Epithelial cell of esophagus (primary cell): ENCODE data around the gene ANK3.

Experiments used
- DNase-seq: peaks from one replicate; pipeline ENCODE4 v3.0.0; 2010; ENCODE audit warnings: low read depth
- H3K4me3 ChIP-seq: 2 replicates; pipeline ENCODE4 v1.5.1; 2011; ENCODE audit warnings: mild to moderate bottlenecking, low read length, control low read depth
- CTCF ChIP-seq: IDR thresholded peaks from 2 replicates; pipeline ENCODE4 v1.5.1; 2011; ENCODE audit warnings: low read depth, mild to moderate bottlenecking, low read length, control low read depth, inconsistent platforms; ENCODE audit not compliant: insufficient read depth; ENCODE audit errors: missing control alignments

Gene ANK3

DNA sequence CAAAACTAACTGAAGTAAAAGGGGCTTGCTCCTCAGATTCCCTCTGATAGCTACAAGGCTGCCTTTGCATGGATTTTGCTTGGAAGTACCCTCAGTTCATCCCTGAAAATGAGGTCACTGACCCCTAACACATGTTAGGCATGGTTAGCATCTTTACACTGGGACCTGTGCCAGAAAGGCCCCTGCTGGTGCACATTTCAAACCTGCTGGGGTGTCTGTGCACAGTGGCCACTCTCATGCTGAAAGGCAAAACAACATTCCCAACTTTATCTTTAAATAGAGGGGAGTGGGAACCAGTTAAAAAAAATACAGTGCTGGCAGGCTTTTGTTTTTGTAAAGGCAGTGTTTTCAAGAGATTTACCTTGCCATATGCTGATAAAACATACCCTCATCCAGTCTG is 99.1 kb downstream of the ANK3 start:
- no peak for TF ChIP-seq CTCF
- H3K4me3 ChIP-seq: no peak overlapping the region
- DNase-seq: no peak

GRCh38 chr10:60289800-60290199 is 99.9 kb downstream of the ANK3 start:
- DNase-seq: no peak
- no peak for TF ChIP-seq CTCF
- no peak overlapping the region for H3K4me3 ChIP-seq

DNA sequence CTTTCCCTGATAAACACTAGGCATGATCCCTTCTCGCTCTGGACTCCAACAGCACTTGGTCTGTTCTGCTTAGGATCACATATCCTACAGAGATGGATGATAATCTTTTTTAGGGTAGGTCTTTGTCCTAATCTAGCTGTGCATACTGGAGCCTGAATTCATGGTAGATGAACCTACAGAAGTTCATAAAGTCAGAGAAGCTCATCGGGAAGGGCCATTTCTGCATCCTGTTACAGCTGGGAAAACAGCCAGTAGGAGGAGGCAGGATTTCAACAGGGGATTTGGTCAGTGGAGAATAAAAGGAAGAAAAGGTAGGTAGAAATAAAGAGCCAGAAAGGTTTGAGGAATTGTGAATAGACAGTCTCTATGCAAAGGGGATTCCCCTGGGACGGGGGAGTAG is 101.4 kb downstream of the ANK3 start:
- TF ChIP-seq CTCF: no peak
- no peak overlapping the region for H3K4me3 ChIP-seq
- DNase-seq: no peak

- DNase-seq: no peak
- no peak overlapping the region for H3K4me3 ChIP-seq
- no peak for TF ChIP-seq CTCF
These were observed 103.1 kb downstream of the ANK3 start for GRCh38 chr10:60286559-60286958.

- TF ChIP-seq CTCF: no peak
- DNase-seq: peak; percentile 11
- no peak overlapping the region for H3K4me3 ChIP-seq
These were observed 106.3 kb downstream of the ANK3 start for GRCh38 chr10:60283397-60283796.

DNA sequence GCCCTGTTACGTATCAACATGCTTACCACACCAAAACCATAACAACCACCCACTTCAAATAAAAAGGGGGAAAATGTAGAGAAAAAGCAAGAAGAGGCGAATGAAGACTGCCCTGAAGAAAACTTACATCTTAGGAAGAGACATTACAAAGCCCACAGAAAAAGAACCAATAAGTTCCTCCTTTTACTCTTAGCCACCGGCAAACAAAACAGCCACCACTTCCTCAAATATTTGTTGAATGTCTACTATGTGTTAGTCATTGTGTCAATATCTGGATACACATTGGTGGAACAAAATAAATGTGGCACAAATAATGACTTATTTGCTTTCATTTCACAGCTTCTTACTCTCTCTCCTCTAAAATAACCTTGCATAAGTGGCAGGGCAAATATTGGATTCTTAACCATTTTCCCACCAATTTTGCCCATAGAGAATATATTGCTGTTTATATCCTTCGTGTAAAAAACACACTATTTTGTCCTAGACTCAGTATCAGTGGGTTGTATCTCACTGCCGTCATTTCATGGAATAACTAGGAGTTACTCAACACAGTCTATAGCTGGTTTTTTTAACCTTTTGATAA is 106.8 kb downstream of the ANK3 start:
- TF ChIP-seq CTCF: no peak
- no peak overlapping the region for H3K4me3 ChIP-seq

GRCh38 chr10:60281792-60282353 is 107.8 kb downstream of the ANK3 start:
- TF ChIP-seq CTCF: no peak
- no peak overlapping the region for H3K4me3 ChIP-seq
- DNase-seq: no peak

More for the DNA sequence above, 106.8 kb downstream of the ANK3 start:
- peak; percentile 72 for DNase-seq
